Panc1 (cell line): ENCODE data around the gene CDO1. TPM values are rescaled to one million over a fixed set of nuclear protein-coding genes. Genes with fewer than 3 reads are reported as not detected.

Source experiments
- ATAC-seq: fragments of 200-7000 bp; cut with Tn5 transposase; 2 replicates; pipeline ENCODE4 v1.9.1; 2020; ENCODE audit warnings: mild to moderate bottlenecking, moderate library complexity
- BruUV-seq: library from RNA; stranded (reverse); fragments of 400-500 nt; replicated peaks from 2 replicates; lab custom pipeline; 2021; lab: Mats Ljungman, UMichigan
- CTCF ChIA-PET: fragments of 300-600 bp; sonication (Branson Sonifier 250); formaldehyde crosslinking; loops from one replicate; lab custom pipeline; 2022; ENCODE audit warnings: antibody characterized with exemption; lab: Charles Lee
- POLR2A ChIA-PET: fragments of 300-600 bp; sonication (Branson Sonifier 250); formaldehyde crosslinking; loops from one replicate; lab custom pipeline; 2022; ENCODE audit warnings: antibody characterized with exemption; lab: Charles Lee
- DNase-seq: peaks from one replicate; pipeline ENCODE4 v3.0.0-alpha.2; 2010; ENCODE audit warnings: low read depth, low spot score
- H3K27ac ChIP-seq: 2 replicates; pipeline ENCODE4 v1.5.1; 2011; ENCODE audit warnings: mild to moderate bottlenecking, low read length, inconsistent platforms
- H3K27me3 ChIP-seq: fragments of 200-500 bp; sonication (Bioruptor generic); 2 replicates; pipeline ENCODE4 v1.6.0; 2014; ENCODE audit warnings: low read length, inconsistent platforms; ENCODE audit not compliant: control insufficient read depth, insufficient read depth
- H3K36me3 ChIP-seq: fragments of 200-500 bp; sonication (Bioruptor generic); 2 replicates; pipeline ENCODE4 v1.5.1; 2014; ENCODE audit warnings: inconsistent platforms, mild to moderate bottlenecking, low read length, moderate library complexity; ENCODE audit not compliant: control insufficient read depth, insufficient read depth
- H3K4me1 ChIP-seq: 2 replicates; pipeline ENCODE4 v1.5.1; 2011; ENCODE audit warnings: inconsistent platforms, mild to moderate bottlenecking, low read length, moderate library complexity; ENCODE audit not compliant: control insufficient read depth, insufficient read depth
- H3K4me3 ChIP-seq, 2 experiments: 2 replicates each; pipeline ENCODE4 v1.5.1; 2011 to 2012; ENCODE audit warnings: low read depth in 2 of 2, low read length in 2 of 2, mild to moderate bottlenecking in 2 of 2, inconsistent platforms in 1 of 2, moderate library complexity in 1 of 2
- H3K9me3 ChIP-seq: fragments of 200-500 bp; sonication (Bioruptor generic); 2 replicates; pipeline ENCODE4 v1.5.1; 2014; ENCODE audit warnings: low read depth, mild to moderate bottlenecking, inconsistent platforms, low read length, moderate library complexity; ENCODE audit not compliant: control insufficient read depth, insufficient read depth
- POLR2AphosphoS5 ChIP-seq: IDR thresholded peaks from 2 replicates; pipeline ENCODE4 v1.6.1; 2012; ENCODE audit warnings: mild to moderate bottlenecking, low read depth, low read length, moderate library complexity
- SIN3A ChIP-seq: IDR thresholded peaks from 2 replicates; pipeline ENCODE4 v1.6.1; 2012; ENCODE audit warnings: low read depth, mild to moderate bottlenecking, low read length, moderate library complexity, borderline replicate concordance; ENCODE audit not compliant: insufficient read depth
- TCF7L2 ChIP-seq: IDR thresholded peaks from 2 replicates; pipeline ENCODE4 v1.6.1; 2011; ENCODE audit warnings: mild to moderate bottlenecking, low read depth, low read length, inconsistent platforms
- in situ Hi-C: cut with HindIII; loops from 2 replicates; pipeline ENCODE4 v1.10.0; 2016; ENCODE audit warnings: low sequenced_read_pairs, low pct_unique_long_range_greater_than_20kb
- intact Hi-C: fragments of 100-400 bp; cut with micrococcal nuclease; formaldehyde crosslinking; loops from one replicate; pipeline ENCODE4 v1.10.0; 2022; ENCODE audit not compliant: unreplicated experiment
- total RNA-seq: library from RNA; stranded (reverse); gene quantifications from one replicate; pipeline ENCODE4 v1.2.1, GENCODE V29; 2021; ENCODE audit not compliant: unreplicated experiment
- TF ChIP-seq, protein P1 (sequence below), 2 experiments: IDR thresholded peaks; 2 replicates each; pipeline ENCODE4 v1.6.1; 2011 to 2012; ENCODE audit warnings: low read depth in 2 of 2, control low read depth in 1 of 2, low read length in 1 of 2, mild to moderate bottlenecking in 1 of 2, moderate library complexity in 1 of 2; ENCODE audit not compliant: insufficient read depth in 1 of 2
- TF ChIP-seq, protein P2 (sequence below): fragments of 450-650 bp; IDR thresholded peaks from 2 replicates; pipeline ENCODE4 v1.5.1; 2017; ENCODE audit warnings: mild to moderate bottlenecking

The CDO1 gene
- total RNA-seq, 1 experiment from 2014 or later: not detected

DNA sequence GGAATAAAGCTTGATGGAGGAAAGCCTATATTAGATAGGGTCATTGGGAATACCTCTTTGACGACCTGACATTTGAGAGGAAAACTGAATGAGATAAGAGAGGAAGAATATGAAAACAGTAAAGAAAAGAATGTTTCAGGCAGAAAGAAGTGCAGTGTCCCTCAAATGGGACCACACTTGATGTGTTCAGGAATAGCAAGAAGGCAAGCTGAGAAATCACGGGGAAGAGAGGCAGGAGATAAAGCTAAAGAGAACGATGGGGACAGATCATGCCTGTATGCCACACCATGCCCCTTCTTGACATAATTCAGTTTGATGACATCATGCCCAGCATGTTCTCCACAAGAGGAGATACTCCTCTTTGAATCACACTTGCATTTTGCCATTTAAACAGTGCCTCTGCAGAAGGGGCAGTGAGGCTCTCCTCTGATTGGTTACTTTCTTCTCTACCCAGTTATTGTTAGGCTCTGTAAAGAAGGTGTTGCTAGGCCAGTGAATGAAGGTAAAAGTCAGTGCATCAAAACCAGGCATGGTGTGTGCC, 32.9 kb upstream of the CDO1 start:
- Histone ChIP-seq H3K27me3 (no peaks in the 10 kb centered on the region), H3K4me1 (peaks cover 2% of the 10 kb centered on the region), H3K9me3 (no peaks in the 10 kb centered on the region), H3K36me3 (no peaks in the 10 kb centered on the region), H3K27ac (no peak overlapping the region), H3K4me3 (no peak overlapping the region)
- ChIA-PET CTCF (interaction anchor here (0.6 kb wide), 1 partner anchor 11 kb away, joined by 7 read pairs; no protein-coding TSS in a partner anchor), POLR2A (no interaction called here)
- no peak for TF ChIP-seq TCF7L2
- TF ChIP-seq, protein P1, sequence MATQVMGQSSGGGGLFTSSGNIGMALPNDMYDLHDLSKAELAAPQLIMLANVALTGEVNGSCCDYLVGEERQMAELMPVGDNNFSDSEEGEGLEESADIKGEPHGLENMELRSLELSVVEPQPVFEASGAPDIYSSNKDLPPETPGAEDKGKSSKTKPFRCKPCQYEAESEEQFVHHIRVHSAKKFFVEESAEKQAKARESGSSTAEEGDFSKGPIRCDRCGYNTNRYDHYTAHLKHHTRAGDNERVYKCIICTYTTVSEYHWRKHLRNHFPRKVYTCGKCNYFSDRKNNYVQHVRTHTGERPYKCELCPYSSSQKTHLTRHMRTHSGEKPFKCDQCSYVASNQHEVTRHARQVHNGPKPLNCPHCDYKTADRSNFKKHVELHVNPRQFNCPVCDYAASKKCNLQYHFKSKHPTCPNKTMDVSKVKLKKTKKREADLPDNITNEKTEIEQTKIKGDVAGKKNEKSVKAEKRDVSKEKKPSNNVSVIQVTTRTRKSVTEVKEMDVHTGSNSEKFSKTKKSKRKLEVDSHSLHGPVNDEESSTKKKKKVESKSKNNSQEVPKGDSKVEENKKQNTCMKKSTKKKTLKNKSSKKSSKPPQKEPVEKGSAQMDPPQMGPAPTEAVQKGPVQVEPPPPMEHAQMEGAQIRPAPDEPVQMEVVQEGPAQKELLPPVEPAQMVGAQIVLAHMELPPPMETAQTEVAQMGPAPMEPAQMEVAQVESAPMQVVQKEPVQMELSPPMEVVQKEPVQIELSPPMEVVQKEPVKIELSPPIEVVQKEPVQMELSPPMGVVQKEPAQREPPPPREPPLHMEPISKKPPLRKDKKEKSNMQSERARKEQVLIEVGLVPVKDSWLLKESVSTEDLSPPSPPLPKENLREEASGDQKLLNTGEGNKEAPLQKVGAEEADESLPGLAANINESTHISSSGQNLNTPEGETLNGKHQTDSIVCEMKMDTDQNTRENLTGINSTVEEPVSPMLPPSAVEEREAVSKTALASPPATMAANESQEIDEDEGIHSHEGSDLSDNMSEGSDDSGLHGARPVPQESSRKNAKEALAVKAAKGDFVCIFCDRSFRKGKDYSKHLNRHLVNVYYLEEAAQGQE (IDR thresholded peaks at IDR 0.05; ENCODE audit: insufficient read depth in 1 of 2, low read depth in 2 of 2, low read length in 1 of 2): no peak
- TF ChIP-seq SIN3A: no peak
- TF ChIP-seq POLR2AphosphoS5: no peak
- TF ChIP-seq, protein P2, sequence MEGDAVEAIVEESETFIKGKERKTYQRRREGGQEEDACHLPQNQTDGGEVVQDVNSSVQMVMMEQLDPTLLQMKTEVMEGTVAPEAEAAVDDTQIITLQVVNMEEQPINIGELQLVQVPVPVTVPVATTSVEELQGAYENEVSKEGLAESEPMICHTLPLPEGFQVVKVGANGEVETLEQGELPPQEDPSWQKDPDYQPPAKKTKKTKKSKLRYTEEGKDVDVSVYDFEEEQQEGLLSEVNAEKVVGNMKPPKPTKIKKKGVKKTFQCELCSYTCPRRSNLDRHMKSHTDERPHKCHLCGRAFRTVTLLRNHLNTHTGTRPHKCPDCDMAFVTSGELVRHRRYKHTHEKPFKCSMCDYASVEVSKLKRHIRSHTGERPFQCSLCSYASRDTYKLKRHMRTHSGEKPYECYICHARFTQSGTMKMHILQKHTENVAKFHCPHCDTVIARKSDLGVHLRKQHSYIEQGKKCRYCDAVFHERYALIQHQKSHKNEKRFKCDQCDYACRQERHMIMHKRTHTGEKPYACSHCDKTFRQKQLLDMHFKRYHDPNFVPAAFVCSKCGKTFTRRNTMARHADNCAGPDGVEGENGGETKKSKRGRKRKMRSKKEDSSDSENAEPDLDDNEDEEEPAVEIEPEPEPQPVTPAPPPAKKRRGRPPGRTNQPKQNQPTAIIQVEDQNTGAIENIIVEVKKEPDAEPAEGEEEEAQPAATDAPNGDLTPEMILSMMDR: no peak
- intact Hi-C loops: no loop called here
- DNase-seq (no peak), ATAC-seq (no peak)
- no TSS peak for BruUV-seq
- in situ Hi-C loops: no loop called here

DNA sequence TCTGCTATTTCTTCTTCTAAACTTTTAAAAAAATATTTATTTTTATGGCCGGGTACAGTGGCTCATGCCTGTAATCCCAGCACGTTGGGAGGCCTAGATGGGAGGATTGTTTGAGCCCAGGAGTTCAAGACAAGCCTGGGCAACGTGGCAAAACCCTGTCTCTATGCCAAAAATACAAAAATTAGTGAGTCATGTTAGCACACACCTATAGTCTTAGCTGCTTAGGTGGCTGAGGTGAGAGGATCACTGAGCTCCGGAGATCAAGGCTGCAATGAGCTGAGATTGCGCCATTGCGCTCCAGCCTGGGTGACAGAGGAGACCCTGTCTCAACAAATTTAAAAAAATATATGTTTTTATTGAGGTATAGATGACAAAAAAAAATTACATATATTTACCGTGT, 30.8 kb upstream of the CDO1 start:
- Histone ChIP-seq H3K4me1 (peaks cover 15% of the 10 kb centered on the region), H3K27ac (no peak overlapping the region), H3K9me3 (no peaks in the 10 kb centered on the region), H3K27me3 (no peaks in the 10 kb centered on the region), H3K4me3 (no peak overlapping the region), H3K36me3 (peaks cover 3% of the 10 kb centered on the region; the same call in 1 of the 2 replicates)
- ChIA-PET CTCF (no interaction called here), POLR2A (no interaction called here)
- in situ Hi-C loops (no loop called here), intact Hi-C loops (no loop called here)
- ATAC-seq (no peak), DNase-seq (no peak)
- BruUV-seq: no TSS peak
- TF ChIP-seq, protein P2: no peak
- TF ChIP-seq, protein P1 (IDR thresholded peaks at IDR 0.05; ENCODE audit: insufficient read depth in 1 of 2, low read depth in 2 of 2, low read length in 1 of 2): no peak
- TF ChIP-seq SIN3A (no peak), TCF7L2 (no peak), POLR2AphosphoS5 (no peak)
